Heart left ventricle (tissue), 13 donors: ENCODE data around the gene SLC7A9.

ENCODE experiments used
- POLR2A ChIP-seq, 2 donors: fragments of 450-650 bp; IDR thresholded peaks; one replicate each; pipeline ENCODE4 v1.6.1; 2017; ENCODE audit warnings: antibody characterized with exemption in 2 of 2, mild to moderate bottlenecking in 2 of 2, moderate library complexity in 2 of 2
- TF ChIP-seq, protein P1 (sequence below), 12 donors: fragments of 200-600 bp; sonication (generic) in 4 of 12; IDR thresholded peaks; one replicate each; pipeline versions ENCODE4 v1.5.0 to v1.8.0; 2018 to 2022; ENCODE audit warnings: antibody characterized with exemption in 12 of 12, mild to moderate bottlenecking in 5 of 12
- donor health status: ischemic (EF 13 %, LVEDD 7.1; RV severe dilation, severe dysfunction).
- donor health status: DM: no; HTN: yes; CAD: no.
- donor health status: DM: no; HTN: no; CAD: no.
- donor health status: ischemic (EF 25% LVEDD 6.9; RV normal size, moderate dysfunction).
- donor health status: ischemic (EF 25% LVEDD 5.7; RV mildly dilated, moderate dysfunction).
- donor health status: ischemic (EF 35%, LVEDD 5.7; RV mildly dilated, moderate dysfunction).
- donor health status: nonischemic (EF 11% LVEDD 7.7; RV severe dilation, severe dysfunction).
- donor health status: DM: yes; HTN: yes; CAD: no.
- donor health status: PGD.
- donor health status: ischemic (EF 29% LVEDD 5.4; RV normal size, mild dysfunction).
- donor health status: nonischemic (EF 23%, LVEDD 6.1; RV moderate dilation, normal function).

DNA sequence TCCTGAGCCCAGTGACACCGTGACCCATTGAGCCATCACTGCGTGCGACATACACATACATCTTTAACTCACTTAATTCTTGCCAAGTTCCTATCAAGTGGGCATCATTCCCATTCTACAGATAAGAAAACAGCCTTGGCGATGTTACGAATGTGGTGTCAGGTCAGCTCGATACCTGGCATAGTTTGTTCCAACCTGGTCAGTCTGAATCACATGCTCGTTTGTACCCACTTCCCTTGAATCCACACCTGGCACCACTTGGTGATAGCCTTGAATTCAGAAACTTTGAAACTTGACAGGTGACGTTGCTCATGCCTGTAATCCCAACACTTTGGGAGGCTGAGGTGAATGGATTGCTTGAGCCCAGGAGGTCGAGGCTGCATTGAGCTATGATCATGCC is 59.1 kb downstream of the SLC7A9 start:
- TF ChIP-seq, protein P1, sequence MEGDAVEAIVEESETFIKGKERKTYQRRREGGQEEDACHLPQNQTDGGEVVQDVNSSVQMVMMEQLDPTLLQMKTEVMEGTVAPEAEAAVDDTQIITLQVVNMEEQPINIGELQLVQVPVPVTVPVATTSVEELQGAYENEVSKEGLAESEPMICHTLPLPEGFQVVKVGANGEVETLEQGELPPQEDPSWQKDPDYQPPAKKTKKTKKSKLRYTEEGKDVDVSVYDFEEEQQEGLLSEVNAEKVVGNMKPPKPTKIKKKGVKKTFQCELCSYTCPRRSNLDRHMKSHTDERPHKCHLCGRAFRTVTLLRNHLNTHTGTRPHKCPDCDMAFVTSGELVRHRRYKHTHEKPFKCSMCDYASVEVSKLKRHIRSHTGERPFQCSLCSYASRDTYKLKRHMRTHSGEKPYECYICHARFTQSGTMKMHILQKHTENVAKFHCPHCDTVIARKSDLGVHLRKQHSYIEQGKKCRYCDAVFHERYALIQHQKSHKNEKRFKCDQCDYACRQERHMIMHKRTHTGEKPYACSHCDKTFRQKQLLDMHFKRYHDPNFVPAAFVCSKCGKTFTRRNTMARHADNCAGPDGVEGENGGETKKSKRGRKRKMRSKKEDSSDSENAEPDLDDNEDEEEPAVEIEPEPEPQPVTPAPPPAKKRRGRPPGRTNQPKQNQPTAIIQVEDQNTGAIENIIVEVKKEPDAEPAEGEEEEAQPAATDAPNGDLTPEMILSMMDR (IDR thresholded peaks at IDR 0.05): no peak
- no peak for TF ChIP-seq POLR2A (IDR thresholded peaks at IDR 0.05)
